Measurements from ENCODE around the gene DHX30.
"Not testable (repeated sequence)": the region's sequence is repeated elsewhere in the genome, so short reads cannot be mapped to it uniquely, and the experiment has no call there.

The DHX30 gene

GRCh38 chr3:47802734-47803479, at the start of gene DHX30:
Gene DHX30, plus strand, starts transcription at chr3:47803138. Its CDS starts 7,546 bp downstream, at chr3:47810684.
- DNase-seq (ENCODE audit: low read depth in 2 of 2) = peak; percentile 53 to 70

GRCh38 chr3:47758261-47759025, 44.5 kb upstream of the DHX30 start:
- no peak for DNase-seq (ENCODE audit: low read depth in 2 of 2)

- not testable (repeated sequence) for DNase-seq (ENCODE audit: low read depth in 2 of 2)
Observed at GRCh38 chr3:47760207-47760606, 42.7 kb upstream of the DHX30 start.

GRCh38 chr3:47761046-47761445, 41.9 kb upstream of the DHX30 start:
- DNase-seq (ENCODE audit: low read depth in 2 of 2) = no peak

GRCh38 chr3:47762233-47762632, 40.7 kb upstream of the DHX30 start:
- no peak for DNase-seq (ENCODE audit: low read depth in 2 of 2)

- DNase-seq (ENCODE audit: low read depth in 2 of 2) = no peak
Observed at GRCh38 chr3:47766186-47766585, 36.8 kb upstream of the DHX30 start.

GRCh38 chr3:47772047-47772446, 30.9 kb upstream of the DHX30 start:
- no peak for DNase-seq (ENCODE audit: low read depth in 2 of 2)

GRCh38 chr3:47772788-47773187, 30.1 kb upstream of the DHX30 start:
- no peak for DNase-seq (ENCODE audit: low read depth in 2 of 2)

GRCh38 chr3:47778746-47779145, 24.2 kb upstream of the DHX30 start:
- DNase-seq (ENCODE audit: low read depth in 2 of 2) = no peak

GRCh38 chr3:47780741-47781684, 21.9 kb upstream of the DHX30 start:
- peak in 1 of 2 donors; percentile 52 for DNase-seq (ENCODE audit: low read depth in 2 of 2)

- DNase-seq (ENCODE audit: low read depth in 2 of 2) = peak; percentile 89 to 90
Observed at GRCh38 chr3:47781685-47782445, 21.1 kb upstream of the DHX30 start, which contains the start of gene SMARCC1. Gene SMARCC1, minus strand, starts transcription at chr3:47781893. Its CDS starts 96 bp downstream, at chr3:47781797.

GRCh38 chr3:47782446-47783308, 20.3 kb upstream of the DHX30 start:
- DNase-seq (ENCODE audit: low read depth in 2 of 2) = no peak

- DNase-seq (ENCODE audit: low read depth in 2 of 2) = no peak
Observed at GRCh38 chr3:47783673-47784072, 19.3 kb upstream of the DHX30 start.

GRCh38 chr3:47791193-47791855, 11.6 kb upstream of the DHX30 start:
- no peak for DNase-seq (ENCODE audit: low read depth in 2 of 2)

- DNase-seq (ENCODE audit: low read depth in 2 of 2) = no peak
Observed at GRCh38 chr3:47792699-47793098, 10.2 kb upstream of the DHX30 start.

- DNase-seq (ENCODE audit: low read depth in 2 of 2) = no peak
Observed at GRCh38 chr3:47794544-47794943, 8.4 kb upstream of the DHX30 start.

GRCh38 chr3:47799733-47800132, 3.2 kb upstream of the DHX30 start:
- no peak for DNase-seq (ENCODE audit: low read depth in 2 of 2)

GRCh38 chr3:47803480-47804025, 615 bp downstream of the DHX30 start:
- no peak for DNase-seq (ENCODE audit: low read depth in 2 of 2)

- DNase-seq (ENCODE audit: low read depth in 2 of 2) = no peak
Observed at GRCh38 chr3:47804577-47804976, 1.6 kb downstream of the DHX30 start.
